ENCODE data around the gene PCSK5.

GRCh38 chr9:76001459-76001858 lies 111.0 kb downstream of the PCSK5 start:
- no peak for TF ChIP-seq POLR2A (IDR thresholded peaks at IDR 0.05)
- TF ChIP-seq POLR2AphosphoS5 (IDR thresholded peaks at IDR 0.05) = no peak
- no peak for TF ChIP-seq CTCF (IDR thresholded peaks at IDR 0.05 in 8 of 11, conservative IDR thresholded peaks at IDR 0.05 in 3 of 11)
